ENCODE results near the gene FYN.

Gene FYN

DNA sequence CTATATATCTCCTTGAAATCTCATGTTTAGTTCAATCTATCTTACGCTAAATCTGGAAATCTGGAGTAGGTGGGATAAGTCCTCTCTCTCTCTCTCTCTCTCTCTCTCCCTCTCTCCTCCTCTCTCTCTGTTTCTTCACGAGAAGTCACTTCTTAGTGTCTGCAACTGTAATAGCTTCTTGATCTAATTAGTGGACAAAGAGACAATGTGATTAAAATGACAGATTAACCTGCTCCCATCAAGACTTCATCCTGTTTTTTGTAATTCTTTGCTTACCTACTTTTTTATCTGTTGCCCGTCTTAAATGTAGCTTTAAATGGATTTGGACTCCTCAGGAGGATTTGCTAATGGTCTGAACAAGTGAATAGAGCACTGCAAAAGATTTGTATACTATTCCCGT lies 2.5 kb upstream of the FYN start:
- TF ChIP-seq, protein P1, sequence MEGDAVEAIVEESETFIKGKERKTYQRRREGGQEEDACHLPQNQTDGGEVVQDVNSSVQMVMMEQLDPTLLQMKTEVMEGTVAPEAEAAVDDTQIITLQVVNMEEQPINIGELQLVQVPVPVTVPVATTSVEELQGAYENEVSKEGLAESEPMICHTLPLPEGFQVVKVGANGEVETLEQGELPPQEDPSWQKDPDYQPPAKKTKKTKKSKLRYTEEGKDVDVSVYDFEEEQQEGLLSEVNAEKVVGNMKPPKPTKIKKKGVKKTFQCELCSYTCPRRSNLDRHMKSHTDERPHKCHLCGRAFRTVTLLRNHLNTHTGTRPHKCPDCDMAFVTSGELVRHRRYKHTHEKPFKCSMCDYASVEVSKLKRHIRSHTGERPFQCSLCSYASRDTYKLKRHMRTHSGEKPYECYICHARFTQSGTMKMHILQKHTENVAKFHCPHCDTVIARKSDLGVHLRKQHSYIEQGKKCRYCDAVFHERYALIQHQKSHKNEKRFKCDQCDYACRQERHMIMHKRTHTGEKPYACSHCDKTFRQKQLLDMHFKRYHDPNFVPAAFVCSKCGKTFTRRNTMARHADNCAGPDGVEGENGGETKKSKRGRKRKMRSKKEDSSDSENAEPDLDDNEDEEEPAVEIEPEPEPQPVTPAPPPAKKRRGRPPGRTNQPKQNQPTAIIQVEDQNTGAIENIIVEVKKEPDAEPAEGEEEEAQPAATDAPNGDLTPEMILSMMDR (IDR thresholded peaks at IDR 0.05), result no peak
- no peaks in the 10 kb centered on the region for H3K9me3 ChIP-seq
- intact Hi-C loops (cut with DNase I; ENCODE audit: low total_unique reads), result loop anchor here (10.0 kb wide), 2 partner anchors 119 to 151 kb away; no protein-coding TSS in a partner anchor
- no peak for DNase-seq
- H3K4me3 ChIP-seq, result no peak overlapping the region
- H3K4me1 ChIP-seq, result peaks cover 0 to 20% (median 12%) of the 10 kb centered on the region in 4 donors
- no peaks in the 10 kb centered on the region for H3K36me3 ChIP-seq
- H3K27me3 ChIP-seq, result peaks cover 0 to 6% of the 10 kb centered on the region in 2 donors
- no peak overlapping the region for H3K27ac ChIP-seq

DNA sequence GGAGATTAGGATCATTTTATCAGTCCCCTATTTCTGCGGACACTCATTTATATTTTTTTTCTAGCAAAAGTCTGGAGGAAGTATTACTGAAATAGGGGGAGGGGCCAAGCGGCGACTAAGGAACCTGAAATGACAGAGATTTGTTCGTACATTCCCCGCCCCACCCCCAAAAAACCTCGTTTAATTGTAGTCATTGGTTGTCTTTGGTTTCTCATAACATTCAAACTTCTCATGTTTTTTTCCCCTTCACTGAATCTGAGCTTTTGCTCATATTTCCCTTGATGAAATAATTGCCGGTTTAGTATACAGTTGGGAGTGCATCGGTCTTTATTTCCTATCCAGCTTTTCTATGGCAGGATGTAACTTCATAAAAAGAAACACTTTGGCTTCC lies 768 bp upstream of the FYN start:
- peaks cover 0 to 20% (median 12%) of the 10 kb centered on the region in 4 donors for H3K4me1 ChIP-seq
- peak overlapping the region in 1 of 2 donors; percentile 8 for H3K27ac ChIP-seq
- H3K9me3 ChIP-seq, result no peaks in the 10 kb centered on the region
- H3K4me3 ChIP-seq, result peak overlapping the region; percentile 67 to 80
- no peaks in the 10 kb centered on the region for H3K36me3 ChIP-seq
- intact Hi-C loops (cut with DNase I; ENCODE audit: low total_unique reads), result loop anchor here (5.0 to 10.0 kb wide), 3 partner anchors 121 to 168 kb away; no protein-coding TSS in a partner anchor
- H3K27me3 ChIP-seq, result peaks cover 0 to 6% of the 10 kb centered on the region in 2 donors
- TF ChIP-seq, protein P1 (IDR thresholded peaks at IDR 0.05), result no peak
- peak in 1 of 2 donors; percentile 42 for DNase-seq

- TF ChIP-seq, protein P1 (IDR thresholded peaks at IDR 0.05), result peak in 1 of 2 experiments; percentile 10
- Histone ChIP-seq H3K4me1 (peaks cover 0 to 20% (median 12%) of the 10 kb centered on the region in 4 donors), H3K27ac (peak overlapping the region; percentile 65 to 69), H3K4me3 (peak overlapping the region; percentile 67 to 80), H3K27me3 (peaks cover 0 to 2% of the 10 kb centered on the region in 2 donors), H3K36me3 (no peaks in the 10 kb centered on the region), H3K9me3 (no peaks in the 10 kb centered on the region)
- intact Hi-C loops (cut with DNase I; ENCODE audit: low total_unique reads), result loop anchor here (5.0 to 10.0 kb wide), 3 partner anchors 122 to 170 kb away; no protein-coding TSS in a partner anchor
- DNase-seq, result peak; percentile 67 to 69
Measured at GRCh38 chr6:111872401-111873177, 663 bp downstream of the FYN start.

DNA sequence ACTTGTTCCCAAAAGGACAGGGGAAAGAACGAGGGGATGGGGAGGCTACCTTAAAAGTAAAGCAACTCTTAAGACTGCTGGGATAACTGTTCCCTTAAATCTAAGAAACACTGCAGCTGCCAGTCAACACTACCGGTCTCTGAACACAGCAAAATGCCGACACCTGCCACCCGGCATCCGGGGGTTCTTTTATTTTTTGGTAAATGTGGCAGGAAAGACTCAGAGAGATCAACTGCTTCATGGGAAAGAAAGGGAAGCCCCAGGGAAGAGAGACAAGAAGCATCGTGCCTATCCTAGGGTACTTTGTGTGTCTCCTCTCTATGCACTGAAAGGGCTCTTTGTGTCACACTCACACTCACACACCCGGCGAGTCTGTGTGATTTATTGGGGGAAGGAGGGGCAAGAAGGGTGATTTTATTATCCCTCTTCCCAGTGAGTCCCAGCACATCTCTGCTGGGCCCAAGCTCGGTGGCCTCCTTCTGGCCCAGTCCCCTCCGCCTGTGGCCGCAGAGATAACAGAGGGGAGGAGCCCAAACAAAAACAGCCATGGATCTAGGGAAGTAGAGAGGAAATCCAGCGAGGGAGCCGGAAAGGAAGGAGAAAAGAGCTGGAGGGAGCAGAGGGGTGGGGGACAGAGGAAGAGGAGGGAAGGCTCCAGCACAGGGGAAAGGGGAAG lies 1.4 kb downstream of the FYN start:
- Histone ChIP-seq H3K36me3 (no peaks in the 10 kb centered on the region), H3K4me3 (peak overlapping the region; percentile 67 to 80), H3K27ac (peak overlapping the region; percentile 65 to 69), H3K27me3 (no peaks in the 10 kb centered on the region), H3K9me3 (no peaks in the 10 kb centered on the region), H3K4me1 (peaks cover 0 to 20% (median 12%) of the 10 kb centered on the region in 4 donors)
- TF ChIP-seq, protein P1 (IDR thresholded peaks at IDR 0.05), result no peak
- intact Hi-C loops (cut with DNase I; ENCODE audit: low total_unique reads), result loop anchor here (5.0 to 10.0 kb wide), 3 partner anchors 123 to 170 kb away; no protein-coding TSS in a partner anchor
- DNase-seq, result peak in 1 of 2 donors; percentile 48

- H3K27me3 ChIP-seq, result no peaks in the 10 kb centered on the region
Measured at GRCh38 chr6:111871207-111871606, 2.0 kb downstream of the FYN start.

More at GRCh38 chr6:111871207-111871606, 2.0 kb downstream of the FYN start:
- Histone ChIP-seq H3K9me3 (no peaks in the 10 kb centered on the region), H3K4me1 (peaks cover 0 to 20% (median 12%) of the 10 kb centered on the region in 4 donors), H3K4me3 (peak overlapping the region; percentile 67 to 80), H3K27ac (peak overlapping the region in 1 of 2 donors; percentile 69), H3K36me3 (no peaks in the 10 kb centered on the region)
- TF ChIP-seq, protein P1 (IDR thresholded peaks at IDR 0.05), result no peak
- DNase-seq, result no peak
- intact Hi-C loops (cut with DNase I; ENCODE audit: low total_unique reads), result loop anchor here (5.0 to 10.0 kb wide), 3 partner anchors 124 to 171 kb away; no protein-coding TSS in a partner anchor
